NCI-H1436 treated with DMSO at 0.1 percent for 48 hours (cell line): ENCODE results near the gene MAGI2.
"Not testable (repeated sequence)": the region's sequence is repeated elsewhere in the genome, so short reads cannot be mapped to it uniquely, and the experiment has no call there.

Experiments used
- DNase-seq: peaks from one replicate; lab custom pipeline; 2025; lab: John Stamatoyannopoulos, UW

The MAGI2 gene

GRCh38 chr7:79157281-79157680 lies 296.2 kb downstream of the MAGI2 start:
- no peak for DNase-seq

GRCh38 chr7:79149831-79150230 lies 303.6 kb downstream of the MAGI2 start:
- DNase-seq: no peak

GRCh38 chr7:79142706-79143105 lies 310.8 kb downstream of the MAGI2 start:
- DNase-seq: no peak

GRCh38 chr7:79141252-79141651 lies 312.2 kb downstream of the MAGI2 start:
- no peak for DNase-seq

- no peak for DNase-seq
These were observed 315.5 kb downstream of the MAGI2 start for GRCh38 chr7:79137942-79138341.

- no peak for DNase-seq
These were observed 320.5 kb downstream of the MAGI2 start for GRCh38 chr7:79132844-79133451.

- DNase-seq: no peak
These were observed 322.8 kb downstream of the MAGI2 start for GRCh38 chr7:79130715-79131114.

GRCh38 chr7:79124331-79124730 lies 329.1 kb downstream of the MAGI2 start:
- no peak for DNase-seq

- DNase-seq: no peak
These were observed 335.3 kb downstream of the MAGI2 start for GRCh38 chr7:79118143-79118542.

GRCh38 chr7:79096361-79096805 lies 357.1 kb downstream of the MAGI2 start:
- DNase-seq: no peak

- DNase-seq: no peak
These were observed 360.0 kb downstream of the MAGI2 start for GRCh38 chr7:79093421-79093820.

- DNase-seq: no peak
These were observed 361.8 kb downstream of the MAGI2 start for GRCh38 chr7:79091661-79092060.

- DNase-seq: no peak
These were observed 362.5 kb downstream of the MAGI2 start for GRCh38 chr7:79091011-79091410.

- DNase-seq: no peak
These were observed 362.9 kb downstream of the MAGI2 start for GRCh38 chr7:79090543-79090942.

- DNase-seq: no peak
These were observed 369.0 kb downstream of the MAGI2 start for GRCh38 chr7:79084423-79084822.

- DNase-seq: no peak
These were observed 373.4 kb downstream of the MAGI2 start for GRCh38 chr7:79079919-79080554.

GRCh38 chr7:79078273-79078672 lies 375.2 kb downstream of the MAGI2 start:
- no peak for DNase-seq

GRCh38 chr7:79071187-79071586 lies 382.3 kb downstream of the MAGI2 start:
- not testable (repeated sequence) for DNase-seq

- DNase-seq: no peak
These were observed 389.2 kb downstream of the MAGI2 start for GRCh38 chr7:79064187-79064823.

GRCh38 chr7:79063019-79063698 lies 390.3 kb downstream of the MAGI2 start:
- no peak for DNase-seq

GRCh38 chr7:79060498-79060897 lies 393.0 kb downstream of the MAGI2 start:
- DNase-seq: no peak

GRCh38 chr7:79055722-79056415 lies 397.6 kb downstream of the MAGI2 start:
- no peak for DNase-seq
